H9 (cell line): ENCODE measurements around the gene EPS8L1. TPM values are rescaled to one million over a fixed set of nuclear protein-coding genes. Genes with fewer than 3 reads are reported as not detected.
"Not testable (repeated sequence)": the region's sequence is repeated elsewhere in the genome, so short reads cannot be mapped to it uniquely, and the experiment has no call there.

Experiments
- DNase-seq: peaks from one replicate; pipeline ENCODE4 v3.0.0-alpha.2; 2017
- H2AFZ ChIP-seq: one replicate; pipeline ENCODE4 v1.6.1; 2013; ENCODE audit warnings: mild to moderate bottlenecking, low read length, control low read depth, moderate library complexity
- H2AK5ac ChIP-seq: 2 replicates; pipeline ENCODE4 v1.6.1; 2013; ENCODE audit warnings: low read length, control low read depth, mixed read lengths; ENCODE audit not compliant: insufficient read length
- H2BK120ac ChIP-seq: one replicate; pipeline ENCODE4 v1.6.1; 2013; ENCODE audit warnings: low read depth, mild to moderate bottlenecking, low read length, control low read depth, inconsistent platforms; ENCODE audit not compliant: poor library complexity, severe bottlenecking
- H2BK12ac ChIP-seq: 2 replicates; pipeline ENCODE4 v1.6.1; 2013; ENCODE audit warnings: low read length, control low read depth, mixed read lengths, low read depth; ENCODE audit not compliant: insufficient read length
- H2BK15ac ChIP-seq: 2 replicates; pipeline ENCODE4 v1.6.1; 2013; ENCODE audit warnings: low read depth, low read length, control low read depth
- H2BK20ac ChIP-seq: one replicate; pipeline ENCODE4 v1.6.1; 2013; ENCODE audit warnings: low read depth, mild to moderate bottlenecking, low read length, control low read depth, inconsistent platforms; ENCODE audit not compliant: poor library complexity, severe bottlenecking
- H2BK5ac ChIP-seq: 2 replicates; pipeline ENCODE4 v1.6.1; 2013; ENCODE audit warnings: low read length, control low read depth, mixed read lengths; ENCODE audit not compliant: insufficient read length
- H3K14ac ChIP-seq: 2 replicates; pipeline ENCODE4 v1.6.1; 2013; ENCODE audit warnings: low read length, control low read depth; ENCODE audit not compliant: insufficient read depth
- H3K18ac ChIP-seq: 2 replicates; pipeline ENCODE4 v1.6.1; 2013; ENCODE audit warnings: low read depth, mild to moderate bottlenecking, mixed read lengths, low read length, control low read depth; ENCODE audit not compliant: insufficient read length
- H3K23ac ChIP-seq: 2 replicates; pipeline ENCODE4 v1.6.1; 2013; ENCODE audit warnings: low read length, control low read depth, mixed read lengths, low read depth; ENCODE audit not compliant: insufficient read length
- H3K23me2 ChIP-seq: 2 replicates; pipeline ENCODE4 v1.6.1; 2013; ENCODE audit warnings: low read depth, mild to moderate bottlenecking, mixed read lengths, low read length, control low read depth; ENCODE audit not compliant: insufficient read length, poor library complexity, severe bottlenecking
- H3K27ac ChIP-seq: 2 replicates; pipeline ENCODE4 v1.5.1; 2013; ENCODE audit warnings: low read length, control low read depth, mixed read lengths, low read depth; ENCODE audit not compliant: insufficient read length
- H3K27me3 ChIP-seq: 2 replicates; pipeline ENCODE4 v1.6.1; 2013; ENCODE audit warnings: low read length, control low read depth, inconsistent platforms; ENCODE audit not compliant: insufficient read depth
- H3K4ac ChIP-seq: 2 replicates; pipeline ENCODE4 v1.6.1; 2013; ENCODE audit warnings: low read depth, mild to moderate bottlenecking, control low read depth, inconsistent platforms, low read length, moderate library complexity
- H3K4me1 ChIP-seq: 2 replicates; pipeline ENCODE4 v1.6.1; 2013; ENCODE audit warnings: low read length, control low read depth, inconsistent platforms; ENCODE audit not compliant: insufficient read depth
- H3K4me2 ChIP-seq: 2 replicates; pipeline ENCODE4 v1.6.1; 2013; ENCODE audit warnings: low read length, control low read depth, mixed read lengths; ENCODE audit not compliant: insufficient read length, insufficient read depth
- H3K56ac ChIP-seq: 2 replicates; pipeline ENCODE4 v1.6.1; 2013; ENCODE audit warnings: low read depth, mild to moderate bottlenecking, mixed read lengths, low read length, control low read depth; ENCODE audit not compliant: insufficient read length
- H3K79me1 ChIP-seq: 2 replicates; pipeline ENCODE4 v1.6.1; 2013; ENCODE audit warnings: low read depth, mild to moderate bottlenecking, moderate library complexity, low read length, control low read depth, inconsistent platforms; ENCODE audit not compliant: insufficient read depth, poor library complexity, severe bottlenecking
- H3K79me2 ChIP-seq: 2 replicates; pipeline ENCODE4 v1.6.1; 2013; ENCODE audit warnings: low read length, control low read depth, inconsistent platforms; ENCODE audit not compliant: insufficient read depth
- H3K9ac ChIP-seq: 2 replicates; pipeline ENCODE4 v1.6.1; 2013; ENCODE audit warnings: low read length, control low read depth, mixed read lengths; ENCODE audit not compliant: insufficient read length; ENCODE audit errors: extremely low read depth
- H3K9me3 ChIP-seq: one replicate; pipeline ENCODE4 v1.6.1; 2013; ENCODE audit warnings: low read depth, low read length, inconsistent platforms; ENCODE audit not compliant: control insufficient read depth
- H3T11ph ChIP-seq: one replicate; pipeline ENCODE4 v1.6.1; 2013; ENCODE audit warnings: mild to moderate bottlenecking, low read length, control low read depth, inconsistent platforms
- H4K20me1 ChIP-seq: one replicate; pipeline ENCODE4 v1.6.1; 2013; ENCODE audit not compliant: control insufficient read depth, insufficient read length, insufficient read depth
- H4K5ac ChIP-seq: 2 replicates; pipeline ENCODE4 v1.6.1; 2013; ENCODE audit warnings: low read depth, mild to moderate bottlenecking, mixed read lengths, low read length, control low read depth; ENCODE audit not compliant: insufficient read length
- H4K8ac ChIP-seq: replicated peaks from 2 replicates; pipeline ENCODE4 v1.6.1; 2013; ENCODE audit warnings: low read length, control low read depth, mixed read lengths, low read depth; ENCODE audit not compliant: insufficient read length
- H4K91ac ChIP-seq: 2 replicates; pipeline ENCODE4 v1.6.1; 2013; ENCODE audit warnings: low read depth, mild to moderate bottlenecking, moderate library complexity, mixed read lengths, low read length, control low read depth; ENCODE audit not compliant: insufficient read length
- H3K27ac Mint-ChIP-seq, 3 experiments: 2 replicates in 2 of 3; 3 replicates in 1 of 3; pipeline ENCODE4 v1.8.0; 2020 to 2021; ENCODE audit warnings: mixed read lengths in 3 of 3, mild to moderate bottlenecking in 1 of 3, moderate library complexity in 1 of 3
- H3K27me3 Mint-ChIP-seq: 2 replicates; pipeline ENCODE4 v1.8.0; 2021; ENCODE audit warnings: low read depth, mild to moderate bottlenecking, moderate library complexity, mixed read lengths
- H3K36me3 Mint-ChIP-seq, 3 experiments: 2 replicates in 2 of 3; 3 replicates in 1 of 3; pipeline ENCODE4 v1.8.0; 2020 to 2021; ENCODE audit warnings: low read depth in 3 of 3, mixed read lengths in 3 of 3; ENCODE audit not compliant: insufficient read depth in 1 of 3
- H3K4me1 Mint-ChIP-seq, 2 experiments: 2 replicates each; pipeline ENCODE4 v1.8.0; 2020; ENCODE audit warnings: mixed read lengths in 2 of 2
- H3K4me3 Mint-ChIP-seq, 2 experiments: 2 replicates in 1 of 2; 3 replicates in 1 of 2; pipeline ENCODE4 v1.8.0; 2020 to 2021; ENCODE audit warnings: mild to moderate bottlenecking in 2 of 2, mixed read lengths in 2 of 2, moderate library complexity in 1 of 2
- H3K9me3 Mint-ChIP-seq, 2 experiments: 2 replicates in 1 of 2; 3 replicates in 1 of 2; pipeline ENCODE4 v1.8.0; 2020; ENCODE audit warnings: mild to moderate bottlenecking in 2 of 2, mixed read lengths in 2 of 2, moderate library complexity in 1 of 2
- WGBS: extraction: QIAGEN DNeasy Blood & Tissue Kit; methylation state at CpG from one replicate; pipeline ENCODE4 v1.1.7; 2013; ENCODE audit warnings: missing lambda C conversion rate, low lambda C conversion rate, mixed read lengths; ENCODE audit not compliant: insufficient read length; ENCODE audit errors: extremely low coverage; 5-methylcytosine and 5-hydroxymethylcytosine counted together
- long read RNA-seq: library from polyadenylated mRNA; unstranded; transcript quantifications from one replicate; pipeline ENCODE4 v2.0.0, GENCODE V29; 2020
- total RNA-seq: library from RNA; stranded (reverse); gene quantifications from 2 replicates; pipeline ENCODE4 v1.2.1, GENCODE V29; 2021
- TF ChIP-seq, protein P1 (sequence below): fragments of 200-600 bp; sonication (generic); conservative IDR thresholded peaks from 3 replicates; pipeline ENCODE4 v1.8.0; 2021; ENCODE audit warnings: antibody characterized with exemption, mild to moderate bottlenecking

The EPS8L1 gene
- total RNA-seq = 21.2 and 24.0 TPM in 2 replicates
- long read RNA-seq, transcript EPS8L1-201 (20 exons, 2,536 nt) = major isoform, 9 of 30 reads
- long read RNA-seq, partial matches to known transcripts = 5 of 30 reads
- long read RNA-seq, other reads (novel, unspliced or antisense) = 14 of 30 reads

DNA sequence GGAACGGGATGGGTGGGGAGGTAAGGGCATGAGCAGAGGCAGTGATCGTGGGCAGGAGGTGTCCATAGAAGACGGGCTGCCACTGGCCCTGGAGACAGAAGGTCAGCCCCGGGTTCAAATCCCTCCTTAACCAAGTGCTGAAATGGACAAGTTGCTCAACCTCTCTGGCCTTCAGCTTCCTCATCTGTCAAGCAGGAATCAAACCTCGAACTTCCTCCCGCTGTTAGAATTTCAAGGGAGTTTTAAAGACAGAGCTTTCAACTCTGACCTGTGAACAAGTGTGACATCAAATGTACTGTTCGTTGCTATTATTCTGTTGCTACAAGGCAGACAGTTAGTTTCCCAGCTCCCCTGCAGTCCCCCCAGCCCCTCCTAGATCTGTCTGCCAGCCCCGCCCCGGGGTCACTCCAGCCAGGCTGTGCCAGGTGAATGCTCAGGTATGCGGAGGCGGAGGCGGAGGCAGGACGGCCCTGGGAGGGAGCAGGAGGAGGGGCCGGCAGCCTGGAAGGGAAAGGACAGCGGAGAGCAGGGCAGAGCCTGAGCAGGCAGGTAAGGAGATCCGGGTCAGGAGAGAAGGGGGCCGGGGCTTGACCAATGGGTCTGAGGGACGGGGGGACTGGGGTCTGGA is at the start of gene EPS8L1:
Gene EPS8L1 (plus strand): TSS at position 499 of the 628 bp plus-strand sequence. CDS start 576 bp downstream, outside the sequence.
- Histone ChIP-seq H2BK20ac (no peak within 1 kb of the TSS), H2BK120ac (no peak within 1 kb of the TSS), H2BK15ac (no peak within 1 kb of the TSS), H4K91ac (no peak within 1 kb of the TSS), H3K56ac (no peak within 1 kb of the TSS), H3K27me3 (peaks cover 17% of the 10 kb centered on the region; the same call in 1 of the 2 replicates), H3K4ac (no peak within 1 kb of the TSS), H3K4me2 (peak within 1 kb of the TSS; percentile 15), H2AFZ (no peak within 1 kb of the TSS), H4K20me1 (no peaks in the 10 kb centered on the region), H3K23ac (no peak within 1 kb of the TSS), H3K9me3 (no peaks in the 10 kb centered on the region), H3K79me2 (no peaks in the 10 kb centered on the region), H3T11ph (no peak within 1 kb of the TSS), H3K9ac (no peak within 1 kb of the TSS), H3K23me2 (peaks cover 6% of the 10 kb centered on the region), H2BK12ac (no peak within 1 kb of the TSS), H3K18ac (no peak within 1 kb of the TSS), H2BK5ac (no peak within 1 kb of the TSS), H2AK5ac (no peak within 1 kb of the TSS), H4K8ac (no peak within 1 kb of the TSS), H4K5ac (no peak within 1 kb of the TSS), H3K4me1 (peaks cover 5% of the 10 kb centered on the region; the same call in 1 of the 2 replicates), H3K27ac (no peak within 1 kb of the TSS), H3K14ac (no peak within 1 kb of the TSS), H3K79me1 (no peaks in the 10 kb centered on the region)
- no CpG with 5 or more reads among the region's 18 CpGs for WGBS
- peak; percentile 94 for DNase-seq
- H3K27me3 Mint-ChIP-seq = peaks cover 86% of the 10 kb centered on the region
- H3K4me1 Mint-ChIP-seq = peaks cover 30 to 43% of the 10 kb centered on the region in 2 experiments
- H3K36me3 Mint-ChIP-seq = no peaks in the 10 kb centered on the region; a peak in 2 of 7 replicates
- H3K4me3 Mint-ChIP-seq = peak within 1 kb of the TSS; percentile 59 to 72
- peaks cover 2 to 8% of the 10 kb centered on the region in 2 experiments; a peak in 3 of 5 replicates for H3K9me3 Mint-ChIP-seq
- peak within 1 kb of the TSS in 1 of 3 experiments; percentile 47; a peak in 3 of 7 replicates for H3K27ac Mint-ChIP-seq
- TF ChIP-seq, protein P1, sequence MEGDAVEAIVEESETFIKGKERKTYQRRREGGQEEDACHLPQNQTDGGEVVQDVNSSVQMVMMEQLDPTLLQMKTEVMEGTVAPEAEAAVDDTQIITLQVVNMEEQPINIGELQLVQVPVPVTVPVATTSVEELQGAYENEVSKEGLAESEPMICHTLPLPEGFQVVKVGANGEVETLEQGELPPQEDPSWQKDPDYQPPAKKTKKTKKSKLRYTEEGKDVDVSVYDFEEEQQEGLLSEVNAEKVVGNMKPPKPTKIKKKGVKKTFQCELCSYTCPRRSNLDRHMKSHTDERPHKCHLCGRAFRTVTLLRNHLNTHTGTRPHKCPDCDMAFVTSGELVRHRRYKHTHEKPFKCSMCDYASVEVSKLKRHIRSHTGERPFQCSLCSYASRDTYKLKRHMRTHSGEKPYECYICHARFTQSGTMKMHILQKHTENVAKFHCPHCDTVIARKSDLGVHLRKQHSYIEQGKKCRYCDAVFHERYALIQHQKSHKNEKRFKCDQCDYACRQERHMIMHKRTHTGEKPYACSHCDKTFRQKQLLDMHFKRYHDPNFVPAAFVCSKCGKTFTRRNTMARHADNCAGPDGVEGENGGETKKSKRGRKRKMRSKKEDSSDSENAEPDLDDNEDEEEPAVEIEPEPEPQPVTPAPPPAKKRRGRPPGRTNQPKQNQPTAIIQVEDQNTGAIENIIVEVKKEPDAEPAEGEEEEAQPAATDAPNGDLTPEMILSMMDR = no peak

DNA sequence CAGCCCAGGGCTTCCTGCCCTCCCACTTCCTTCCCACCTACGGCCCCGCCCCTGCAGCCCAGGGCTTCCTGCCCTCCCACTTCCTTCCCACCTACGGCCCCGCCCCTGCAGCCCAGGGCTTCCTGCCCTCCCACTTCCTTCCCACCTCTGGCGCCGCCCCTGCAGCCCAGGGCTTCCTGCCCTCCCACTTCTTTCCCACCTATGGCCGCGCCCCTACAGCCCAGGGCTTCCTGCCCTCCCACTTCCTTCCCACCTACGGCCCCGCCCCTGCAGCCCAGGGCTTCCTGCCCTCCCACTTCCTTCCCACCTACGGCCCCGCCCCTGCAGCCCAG is 48.6 kb upstream of the EPS8L1 start:
- not testable (repeated sequence) for H2AK5ac ChIP-seq, H3K27ac ChIP-seq, H4K8ac ChIP-seq, H2BK15ac ChIP-seq, H3K4me1 Mint-ChIP-seq, H3K4me1 ChIP-seq, H4K20me1 ChIP-seq, H3T11ph ChIP-seq, DNase-seq, H4K5ac ChIP-seq, H2BK20ac ChIP-seq, H3K79me1 ChIP-seq, H3K18ac ChIP-seq, H3K56ac ChIP-seq, H3K9me3 ChIP-seq, H2AFZ ChIP-seq, H3K23ac ChIP-seq, H3K4me2 ChIP-seq, H4K91ac ChIP-seq, H2BK12ac ChIP-seq, H3K27me3 Mint-ChIP-seq, H3K27me3 ChIP-seq, H2BK5ac ChIP-seq, H3K9ac ChIP-seq, H3K4ac ChIP-seq, H3K14ac ChIP-seq, H3K23me2 ChIP-seq, H2BK120ac ChIP-seq, H3K4me3 Mint-ChIP-seq, H3K27ac Mint-ChIP-seq
- peaks cover 5 to 24% (median 8%) of the 10 kb centered on the region in 3 experiments for H3K36me3 Mint-ChIP-seq
- no CpG with 5 or more reads among the region's 12 CpGs for WGBS
- H3K9me3 Mint-ChIP-seq = peaks cover 2 to 66% of the 10 kb centered on the region in 2 experiments
- peaks cover 17% of the 10 kb centered on the region; the same call in 1 of the 2 replicates for H3K79me2 ChIP-seq
